HEK293 (cell line): ENCODE data around the gene GLB1L2.

ENCODE experiments used
- BCL11A ChIP-seq: fragments of 450-650 bp; formaldehyde crosslinking; IDR thresholded peaks from 2 replicates; pipeline ENCODE4 v1.5.1; 2016; ENCODE audit warnings: low read depth, missing biosample characterization, missing genetic modification characterization
- GLI2 ChIP-seq: fragments of 450-650 bp; formaldehyde crosslinking; IDR thresholded peaks from 2 replicates; pipeline ENCODE4; 2017; ENCODE audit warnings: missing biosample characterization, missing genetic modification characterization, low read depth, borderline replicate concordance
- GLIS1 ChIP-seq: fragments of 450-650 bp; formaldehyde crosslinking; IDR thresholded peaks from 2 replicates; pipeline ENCODE4 v1.5.1; 2016; ENCODE audit warnings: missing biosample characterization, missing genetic modification characterization
- GLIS2 ChIP-seq: fragments of 450-650 bp; formaldehyde crosslinking; IDR thresholded peaks from 2 replicates; pipeline ENCODE4 v1.5.1; 2016; ENCODE audit warnings: missing biosample characterization, missing genetic modification characterization
- KLF16 ChIP-seq: fragments of 450-650 bp; formaldehyde crosslinking; IDR thresholded peaks from 2 replicates; pipeline ENCODE4 v1.5.1; 2017; ENCODE audit warnings: missing biosample characterization, missing genetic modification characterization
- MEIS1 ChIP-seq: sonication (generic); formaldehyde crosslinking; IDR thresholded peaks from 2 replicates; pipeline ENCODE4 v1.8.1; 2022; ENCODE audit warnings: missing genetic modification reagents, mild to moderate bottlenecking, borderline replicate concordance
- MYNN ChIP-seq: fragments of 450-650 bp; formaldehyde crosslinking; IDR thresholded peaks from 2 replicates; pipeline ENCODE4 v1.5.1; 2016; ENCODE audit warnings: missing biosample characterization, missing genetic modification characterization, borderline replicate concordance
- PRDM1 ChIP-seq: fragments of 450-650 bp; formaldehyde crosslinking; IDR thresholded peaks from 2 replicates; pipeline ENCODE4; 2016; ENCODE audit warnings: missing biosample characterization, missing genetic modification characterization
- SCRT1 ChIP-seq: fragments of 450-650 bp; formaldehyde crosslinking; IDR thresholded peaks from 2 replicates; pipeline ENCODE4 v1.5.1; 2016; ENCODE audit warnings: missing biosample characterization, missing genetic modification characterization, borderline replicate concordance
- ZBTB48 ChIP-seq: fragments of 450-650 bp; formaldehyde crosslinking; IDR thresholded peaks from 2 replicates; pipeline ENCODE4 v1.5.1; 2016; ENCODE audit warnings: missing biosample characterization, missing genetic modification characterization
- ZFP41 ChIP-seq: fragments of 450-650 bp; formaldehyde crosslinking; IDR thresholded peaks from 2 replicates; pipeline ENCODE4 v1.5.1; 2016; ENCODE audit warnings: missing biosample characterization, missing genetic modification characterization, borderline replicate concordance
- ZIC2 ChIP-seq: fragments of 450-650 bp; formaldehyde crosslinking; IDR thresholded peaks from 2 replicates; pipeline ENCODE4 v1.5.1; 2016; ENCODE audit warnings: missing biosample characterization, missing genetic modification characterization
- ZNF132 ChIP-seq: fragments of 450-650 bp; formaldehyde crosslinking; IDR thresholded peaks from 2 replicates; pipeline ENCODE4 v1.5.1; 2017; ENCODE audit warnings: missing biosample characterization, missing genetic modification characterization, borderline replicate concordance
- ZNF175 ChIP-seq: fragments of 450-650 bp; formaldehyde crosslinking; IDR thresholded peaks from 2 replicates; pipeline ENCODE4 v1.5.1; 2016; ENCODE audit warnings: missing biosample characterization, missing genetic modification characterization
- ZNF221 ChIP-seq: fragments of 450-650 bp; formaldehyde crosslinking; IDR thresholded peaks from 2 replicates; pipeline ENCODE4 v1.5.1; 2017; ENCODE audit warnings: missing biosample characterization, missing genetic modification characterization, borderline replicate concordance
- ZNF292 ChIP-seq: fragments of 450-650 bp; formaldehyde crosslinking; IDR thresholded peaks from 2 replicates; pipeline ENCODE4 v1.5.1; 2016; ENCODE audit warnings: low read depth, missing biosample characterization, missing genetic modification characterization, borderline replicate concordance
- ZNF311 ChIP-seq: fragments of 450-650 bp; formaldehyde crosslinking; IDR thresholded peaks from 2 replicates; pipeline ENCODE4 v1.5.1; 2017; ENCODE audit warnings: missing biosample characterization, missing genetic modification characterization, borderline replicate concordance
- ZNF394 ChIP-seq: fragments of 450-650 bp; formaldehyde crosslinking; IDR thresholded peaks from 2 replicates; pipeline ENCODE4 v1.5.1; 2016; ENCODE audit warnings: missing biosample characterization, missing genetic modification characterization, mild to moderate bottlenecking, moderate library complexity, borderline replicate concordance
- ZNF48 ChIP-seq: fragments of 450-650 bp; formaldehyde crosslinking; IDR thresholded peaks from 2 replicates; pipeline ENCODE4 v1.5.1; 2016; ENCODE audit warnings: missing biosample characterization, missing genetic modification characterization
- ZNF626 ChIP-seq: fragments of 450-650 bp; sonication (Bioruptor Pico); formaldehyde crosslinking; IDR thresholded peaks from 2 replicates; pipeline ENCODE4 v1.5.1; 2018; ENCODE audit warnings: missing biosample characterization, missing genetic modification characterization, inconsistent platforms
- ZNF704 ChIP-seq: fragments of 450-650 bp; formaldehyde crosslinking; IDR thresholded peaks from 2 replicates; pipeline ENCODE4 v1.5.1; 2016; ENCODE audit warnings: missing biosample characterization, missing genetic modification characterization
- ZNF777 ChIP-seq: fragments of 450-650 bp; formaldehyde crosslinking; IDR thresholded peaks from 2 replicates; pipeline ENCODE4 v1.5.1; 2017; ENCODE audit warnings: missing biosample characterization, missing genetic modification characterization, borderline replicate concordance
- ZNF785 ChIP-seq: fragments of 450-650 bp; formaldehyde crosslinking; IDR thresholded peaks from 2 replicates; pipeline ENCODE4 v1.5.1; 2016; ENCODE audit warnings: missing biosample characterization, missing genetic modification characterization
- TF ChIP-seq, protein P1 (sequence below): fragments of 450-650 bp; formaldehyde crosslinking; conservative IDR thresholded peaks from 2 replicates; pipeline ENCODE4 v1.5.1; 2016; ENCODE audit warnings: low read depth, missing biosample characterization, missing genetic modification characterization
- TF ChIP-seq, protein P2 (sequence below): fragments of 450-650 bp; formaldehyde crosslinking; IDR thresholded peaks from 2 replicates; pipeline ENCODE4 v1.5.1; 2016; ENCODE audit warnings: missing biosample characterization, missing genetic modification characterization
- TF ChIP-seq, protein P3 (sequence below): fragments of 450-650 bp; formaldehyde crosslinking; IDR thresholded peaks from 2 replicates; pipeline ENCODE4 v1.5.1; 2017; ENCODE audit warnings: missing biosample characterization, missing genetic modification characterization
- TF ChIP-seq, protein P4 (sequence below): fragments of 450-650 bp; formaldehyde crosslinking; IDR thresholded peaks from 2 replicates; pipeline ENCODE4 v1.5.1; 2016; ENCODE audit warnings: missing biosample characterization, missing genetic modification characterization
- TF ChIP-seq, protein P5 (sequence below): fragments of 450-650 bp; formaldehyde crosslinking; IDR thresholded peaks from 2 replicates; pipeline ENCODE4 v1.5.1; 2017; ENCODE audit warnings: missing biosample characterization, mild to moderate bottlenecking, missing genetic modification characterization, moderate library complexity

GLB1L2 gene

GRCh38 chr11:134332189-134332631 lies 422 bp downstream of the GLB1L2 start (continued):
- TF ChIP-seq, protein P1, sequence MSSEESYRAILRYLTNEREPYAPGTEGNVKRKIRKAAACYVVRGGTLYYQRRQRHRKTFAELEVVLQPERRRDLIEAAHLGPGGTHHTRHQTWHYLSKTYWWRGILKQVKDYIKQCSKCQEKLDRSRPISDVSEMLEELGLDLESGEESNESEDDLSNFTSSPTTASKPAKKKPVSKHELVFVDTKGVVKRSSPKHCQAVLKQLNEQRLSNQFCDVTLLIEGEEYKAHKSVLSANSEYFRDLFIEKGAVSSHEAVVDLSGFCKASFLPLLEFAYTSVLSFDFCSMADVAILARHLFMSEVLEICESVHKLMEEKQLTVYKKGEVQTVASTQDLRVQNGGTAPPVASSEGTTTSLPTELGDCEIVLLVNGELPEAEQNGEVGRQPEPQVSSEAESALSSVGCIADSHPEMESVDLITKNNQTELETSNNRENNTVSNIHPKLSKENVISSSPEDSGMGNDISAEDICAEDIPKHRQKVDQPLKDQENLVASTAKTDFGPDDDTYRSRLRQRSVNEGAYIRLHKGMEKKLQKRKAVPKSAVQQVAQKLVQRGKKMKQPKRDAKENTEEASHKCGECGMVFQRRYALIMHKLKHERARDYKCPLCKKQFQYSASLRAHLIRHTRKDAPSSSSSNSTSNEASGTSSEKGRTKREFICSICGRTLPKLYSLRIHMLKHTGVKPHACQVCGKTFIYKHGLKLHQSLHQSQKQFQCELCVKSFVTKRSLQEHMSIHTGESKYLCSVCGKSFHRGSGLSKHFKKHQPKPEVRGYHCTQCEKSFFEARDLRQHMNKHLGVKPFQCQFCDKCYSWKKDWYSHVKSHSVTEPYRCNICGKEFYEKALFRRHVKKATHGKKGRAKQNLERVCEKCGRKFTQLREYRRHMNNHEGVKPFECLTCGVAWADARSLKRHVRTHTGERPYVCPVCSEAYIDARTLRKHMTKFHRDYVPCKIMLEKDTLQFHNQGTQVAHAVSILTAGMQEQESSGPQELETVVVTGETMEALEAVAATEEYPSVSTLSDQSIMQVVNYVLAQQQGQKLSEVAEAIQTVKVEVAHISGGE (tag by site-specific recombination) = no peak
- TF ChIP-seq GLIS1 (tag by site-specific recombination) = peak; percentile 40; the same call in 1 of the 2 replicates
- TF ChIP-seq, protein P2, sequence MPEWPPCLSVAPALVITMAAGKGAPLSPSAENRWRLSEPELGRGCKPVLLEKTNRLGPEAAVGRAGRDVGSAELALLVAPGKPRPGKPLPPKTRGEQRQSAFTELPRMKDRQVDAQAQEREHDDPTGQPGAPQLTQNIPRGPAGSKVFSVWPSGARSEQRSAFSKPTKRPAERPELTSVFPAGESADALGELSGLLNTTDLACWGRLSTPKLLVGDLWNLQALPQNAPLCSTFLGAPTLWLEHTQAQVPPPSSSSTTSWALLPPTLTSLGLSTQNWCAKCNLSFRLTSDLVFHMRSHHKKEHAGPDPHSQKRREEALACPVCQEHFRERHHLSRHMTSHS = no peak
- TF ChIP-seq GLIS2 = peak; percentile 72
- peak; percentile 87 for TF ChIP-seq ZIC2 (tag by site-specific recombination)
- TF ChIP-seq ZNF394 (tag by site-specific recombination) = no peak
- TF ChIP-seq, protein P3, sequence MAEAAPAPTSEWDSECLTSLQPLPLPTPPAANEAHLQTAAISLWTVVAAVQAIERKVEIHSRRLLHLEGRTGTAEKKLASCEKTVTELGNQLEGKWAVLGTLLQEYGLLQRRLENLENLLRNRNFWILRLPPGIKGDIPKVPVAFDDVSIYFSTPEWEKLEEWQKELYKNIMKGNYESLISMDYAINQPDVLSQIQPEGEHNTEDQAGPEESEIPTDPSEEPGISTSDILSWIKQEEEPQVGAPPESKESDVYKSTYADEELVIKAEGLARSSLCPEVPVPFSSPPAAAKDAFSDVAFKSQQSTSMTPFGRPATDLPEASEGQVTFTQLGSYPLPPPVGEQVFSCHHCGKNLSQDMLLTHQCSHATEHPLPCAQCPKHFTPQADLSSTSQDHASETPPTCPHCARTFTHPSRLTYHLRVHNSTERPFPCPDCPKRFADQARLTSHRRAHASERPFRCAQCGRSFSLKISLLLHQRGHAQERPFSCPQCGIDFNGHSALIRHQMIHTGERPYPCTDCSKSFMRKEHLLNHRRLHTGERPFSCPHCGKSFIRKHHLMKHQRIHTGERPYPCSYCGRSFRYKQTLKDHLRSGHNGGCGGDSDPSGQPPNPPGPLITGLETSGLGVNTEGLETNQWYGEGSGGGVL = no peak
- TF ChIP-seq, protein P4, sequence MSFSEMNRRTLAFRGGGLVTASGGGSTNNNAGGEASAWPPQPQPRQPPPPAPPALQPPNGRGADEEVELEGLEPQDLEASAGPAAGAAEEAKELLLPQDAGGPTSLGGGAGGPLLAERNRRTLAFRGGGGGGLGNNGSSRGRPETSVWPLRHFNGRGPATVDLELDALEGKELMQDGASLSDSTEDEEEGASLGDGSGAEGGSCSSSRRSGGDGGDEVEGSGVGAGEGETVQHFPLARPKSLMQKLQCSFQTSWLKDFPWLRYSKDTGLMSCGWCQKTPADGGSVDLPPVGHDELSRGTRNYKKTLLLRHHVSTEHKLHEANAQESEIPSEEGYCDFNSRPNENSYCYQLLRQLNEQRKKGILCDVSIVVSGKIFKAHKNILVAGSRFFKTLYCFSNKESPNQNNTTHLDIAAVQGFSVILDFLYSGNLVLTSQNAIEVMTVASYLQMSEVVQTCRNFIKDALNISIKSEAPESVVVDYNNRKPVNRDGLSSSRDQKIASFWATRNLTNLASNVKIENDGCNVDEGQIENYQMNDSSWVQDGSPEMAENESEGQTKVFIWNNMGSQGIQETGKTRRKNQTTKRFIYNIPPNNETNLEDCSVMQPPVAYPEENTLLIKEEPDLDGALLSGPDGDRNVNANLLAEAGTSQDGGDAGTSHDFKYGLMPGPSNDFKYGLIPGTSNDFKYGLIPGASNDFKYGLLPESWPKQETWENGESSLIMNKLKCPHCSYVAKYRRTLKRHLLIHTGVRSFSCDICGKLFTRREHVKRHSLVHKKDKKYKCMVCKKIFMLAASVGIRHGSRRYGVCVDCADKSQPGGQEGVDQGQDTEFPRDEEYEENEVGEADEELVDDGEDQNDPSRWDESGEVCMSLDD (tag by site-specific recombination) = no peak
- TF ChIP-seq ZNF292 (tag by site-specific recombination) = no peak
- TF ChIP-seq, protein P5, sequence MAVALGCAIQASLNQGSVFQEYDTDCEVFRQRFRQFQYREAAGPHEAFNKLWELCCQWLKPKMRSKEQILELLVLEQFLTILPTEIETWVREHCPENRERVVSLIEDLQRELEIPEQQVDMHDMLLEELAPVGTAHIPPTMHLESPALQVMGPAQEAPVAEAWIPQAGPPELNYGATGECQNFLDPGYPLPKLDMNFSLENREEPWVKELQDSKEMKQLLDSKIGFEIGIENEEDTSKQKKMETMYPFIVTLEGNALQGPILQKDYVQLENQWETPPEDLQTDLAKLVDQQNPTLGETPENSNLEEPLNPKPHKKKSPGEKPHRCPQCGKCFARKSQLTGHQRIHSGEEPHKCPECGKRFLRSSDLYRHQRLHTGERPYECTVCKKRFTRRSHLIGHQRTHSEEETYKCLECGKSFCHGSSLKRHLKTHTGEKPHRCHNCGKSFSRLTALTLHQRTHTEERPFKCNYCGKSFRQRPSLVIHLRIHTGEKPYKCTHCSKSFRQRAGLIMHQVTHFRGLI (tag by site-specific recombination) = no peak
- no peak for TF ChIP-seq ZNF175 (tag by site-specific recombination)
- no peak for TF ChIP-seq KLF16 (tag by site-specific recombination)
- TF ChIP-seq ZNF132 (tag by site-specific recombination) = no peak
- no peak for TF ChIP-seq ZBTB48
- TF ChIP-seq PRDM1 = no peak
- TF ChIP-seq SCRT1 (tag by site-specific recombination) = no peak
- no peak for TF ChIP-seq ZNF48 (tag by site-specific recombination)
- TF ChIP-seq GLI2 (tag by site-specific recombination) = no peak
- no peak for TF ChIP-seq ZNF704 (tag by site-specific recombination)
- no peak for TF ChIP-seq ZNF626 (tag by site-specific recombination)
- TF ChIP-seq MYNN (tag by site-specific recombination) = no peak
- no peak for TF ChIP-seq MEIS1 (CRISPR knock-in tag)
- TF ChIP-seq ZNF785 = no peak
- no peak for TF ChIP-seq ZFP41 (tag by site-specific recombination)
- TF ChIP-seq ZNF221 = no peak
- no peak for TF ChIP-seq ZNF311
- no peak for TF ChIP-seq BCL11A (tag by site-specific recombination)
- TF ChIP-seq ZNF777 (tag by site-specific recombination) = no peak
- TF ChIP-seq, all 188 proteins: peak for 9
